ENCODE data around the gene FTCD. TPM values are rescaled to one million over a fixed set of nuclear protein-coding genes. Genes with fewer than 3 reads are reported as not detected.
"Not testable (repeated sequence)": the region's sequence is repeated elsewhere in the genome, so short reads cannot be mapped to it uniquely, and the experiment has no call there.

The FTCD gene
- total RNA-seq, 1 experiment from 2014 or later: 0.21 TPM

- Histone ChIP-seq H3K9me3 (ENCODE audit: control insufficient read depth, insufficient read depth, low read depth, low read length) (no peaks in the 10 kb centered on the region), H3K36me3 (ENCODE audit: control insufficient read depth, insufficient read depth, low read length) (no peaks in the 10 kb centered on the region), H3K27ac (ENCODE audit: low read length) (no peak overlapping the region), H3K4me3 (ENCODE audit: low read depth in 2 of 2, low read length in 2 of 2) (no peak overlapping the region), H3K27me3 (ENCODE audit: control insufficient read depth, insufficient read depth, low read length) (no peaks in the 10 kb centered on the region), H3K4me1 (ENCODE audit: control insufficient read depth, insufficient read depth, low read length) (no peaks in the 10 kb centered on the region)
- in situ Hi-C loops (cut with HindIII; ENCODE audit: low pct_unique_long_range_greater_than_20kb, low sequenced_read_pairs): no loop called here
- TF ChIP-seq TCF7L2 (IDR thresholded peaks at IDR 0.05; ENCODE audit: low read depth, low read length) (no peak), REST (IDR thresholded peaks at IDR 0.05; ENCODE audit: insufficient read depth in 1 of 2, low read depth in 2 of 2, low read length in 1 of 2) (no peak), POLR2AphosphoS5 (IDR thresholded peaks at IDR 0.05; ENCODE audit: low read depth, low read length) (no peak), SIN3A (IDR thresholded peaks at IDR 0.05; ENCODE audit: borderline replicate concordance, insufficient read depth, low read depth, low read length) (no peak), CTCF (IDR thresholded peaks at IDR 0.05) (no peak)
- POLR2A ChIA-PET: no interaction called here
- ATAC-seq: no peak
- intact Hi-C loops (cut with micrococcal nuclease; ENCODE audit: unreplicated experiment): no loop called here
- BruUV-seq (replicated peaks): no TSS peak
- DNase-seq (ENCODE audit: low read depth, low spot score): no peak
- CTCF ChIA-PET: no interaction called here
These were observed 23.6 kb upstream of the FTCD start for GRCh38 chr21:46178961-46179360.

- in situ Hi-C loops (cut with HindIII; ENCODE audit: low pct_unique_long_range_greater_than_20kb, low sequenced_read_pairs); H3K4me3 ChIP-seq (ENCODE audit: low read depth in 2 of 2, low read length in 2 of 2); intact Hi-C loops (cut with micrococcal nuclease; ENCODE audit: unreplicated experiment): not testable (repeated sequence)
These were observed 21.2 kb upstream of the FTCD start for GRCh38 chr21:46176443-46177129.

GRCh38 chr21:46173573-46173972 lies 18.2 kb upstream of the FTCD start:
- intact Hi-C loops (cut with micrococcal nuclease; ENCODE audit: unreplicated experiment) (no loop called here), in situ Hi-C loops (cut with HindIII; ENCODE audit: low pct_unique_long_range_greater_than_20kb, low sequenced_read_pairs) (no loop called here)
- ATAC-seq (no peak), DNase-seq (ENCODE audit: low read depth, low spot score) (no peak)
- Histone ChIP-seq H3K36me3 (ENCODE audit: control insufficient read depth, insufficient read depth, low read length) (no peaks in the 10 kb centered on the region), H3K4me3 (ENCODE audit: low read depth in 2 of 2, low read length in 2 of 2) (no peak overlapping the region), H3K4me1 (ENCODE audit: control insufficient read depth, insufficient read depth, low read length) (no peaks in the 10 kb centered on the region), H3K27me3 (ENCODE audit: control insufficient read depth, insufficient read depth, low read length) (no peaks in the 10 kb centered on the region), H3K27ac (ENCODE audit: low read length) (no peak overlapping the region), H3K9me3 (ENCODE audit: control insufficient read depth, insufficient read depth, low read depth, low read length) (no peaks in the 10 kb centered on the region)
- ChIA-PET CTCF (no interaction called here), POLR2A (no interaction called here)
- TF ChIP-seq POLR2AphosphoS5 (IDR thresholded peaks at IDR 0.05; ENCODE audit: low read depth, low read length) (no peak), REST (IDR thresholded peaks at IDR 0.05; ENCODE audit: insufficient read depth in 1 of 2, low read depth in 2 of 2, low read length in 1 of 2) (no peak), CTCF (IDR thresholded peaks at IDR 0.05) (no peak), SIN3A (IDR thresholded peaks at IDR 0.05; ENCODE audit: borderline replicate concordance, insufficient read depth, low read depth, low read length) (no peak), TCF7L2 (IDR thresholded peaks at IDR 0.05; ENCODE audit: low read depth, low read length) (no peak)
- no TSS peak for BruUV-seq (replicated peaks)

More at GRCh38 chr21:46176443-46177129, 21.2 kb upstream of the FTCD start:
- CTCF ChIA-PET; H3K36me3 ChIP-seq (ENCODE audit: control insufficient read depth, insufficient read depth, low read length); H3K4me1 ChIP-seq (ENCODE audit: control insufficient read depth, insufficient read depth, low read length); ATAC-seq; H3K27ac ChIP-seq (ENCODE audit: low read length); POLR2A ChIA-PET; DNase-seq (ENCODE audit: low read depth, low spot score); H3K27me3 ChIP-seq (ENCODE audit: control insufficient read depth, insufficient read depth, low read length); BruUV-seq (replicated peaks); H3K9me3 ChIP-seq (ENCODE audit: control insufficient read depth, insufficient read depth, low read depth, low read length): not testable (repeated sequence)

Data from Panc1 (cell line).